NCI-H2029 (cell line): ENCODE data around the gene FAM181B.

Experiments
- DNase-seq: peaks from one replicate; lab custom pipeline; 2025; lab: John Stamatoyannopoulos, UW

FAM181B gene

DNA sequence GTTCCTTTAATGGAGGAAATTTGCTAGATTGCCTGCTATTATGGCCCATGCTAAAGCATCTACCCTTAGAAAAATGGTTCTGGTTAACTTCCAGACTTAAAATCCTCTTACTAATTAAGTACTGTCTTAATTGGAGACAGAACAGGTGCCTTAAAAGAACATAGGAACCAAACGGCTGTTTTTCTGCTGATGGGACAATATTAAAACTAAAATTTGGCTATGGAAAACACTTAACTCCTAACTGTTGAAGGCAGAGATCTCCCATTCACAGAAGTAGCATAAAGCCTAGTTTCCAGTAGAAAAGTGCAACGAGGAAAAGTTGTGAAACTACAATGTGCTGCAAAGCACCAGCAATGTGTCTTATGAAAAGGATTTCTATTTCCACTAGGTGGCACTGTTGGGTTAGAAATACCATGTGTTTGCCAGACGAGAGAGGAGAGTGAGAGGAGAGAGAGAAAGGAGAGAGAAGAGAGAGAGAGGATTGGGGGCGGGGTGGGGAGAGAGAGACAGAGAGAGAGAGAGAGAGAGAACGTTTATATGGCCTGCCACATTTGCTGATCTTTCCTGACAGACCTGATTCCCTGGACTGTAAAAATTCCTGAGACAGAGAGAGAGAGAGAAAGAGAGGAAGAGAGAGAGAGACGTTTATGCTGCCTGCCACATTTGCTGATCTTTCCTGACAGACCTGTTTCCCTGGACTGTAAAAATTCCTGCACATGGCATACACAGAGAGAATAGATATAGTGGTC is 51.5 kb downstream of the FAM181B start:
- peak; percentile 34 for DNase-seq

DNA sequence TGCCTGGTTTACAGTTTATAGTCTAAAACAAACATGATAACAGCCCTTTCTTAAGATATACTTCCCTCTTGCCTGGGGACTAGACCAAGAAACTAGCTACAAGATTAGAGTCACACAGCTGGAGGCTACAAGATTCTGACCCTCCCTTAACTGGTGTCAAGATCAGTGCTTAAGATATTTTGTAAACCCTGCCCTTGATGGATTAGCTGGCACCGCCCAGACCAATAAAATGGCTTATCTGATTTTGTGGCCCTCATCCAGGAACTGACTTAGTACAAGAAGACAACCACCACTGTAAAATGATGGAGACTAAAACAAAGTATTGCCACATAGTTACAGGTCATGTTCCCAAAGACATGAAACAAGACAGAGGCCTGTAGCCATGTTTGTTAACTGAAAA is 53.4 kb downstream of the FAM181B start:
- no peak for DNase-seq
